BJ (cell line): Measurements from ENCODE around the gene RNF151. TPM values are rescaled to one million over a fixed set of nuclear protein-coding genes. Genes with fewer than 3 reads are reported as not detected.

Experiments
- CTCF ChIA-PET: fragments of 350-600 bp; formaldehyde crosslinking; extraction: SDS; loops from one replicate; lab custom pipeline; 2021; ENCODE audit warnings: antibody characterized with exemption, inconsistent platforms; lab: Yijun Ruan, JAX
- POLR2A ChIA-PET: fragments of 300-600 bp; sonication (Branson Sonifier 250); formaldehyde crosslinking; extraction: SDS; loops from one replicate; lab custom pipeline; 2021; ENCODE audit warnings: antibody characterized with exemption; lab: Charles Lee
- DNase-seq: peaks from one replicate; pipeline ENCODE4 v3.0.0-alpha.2; 2011; ENCODE audit warnings: low read depth
- H3K27me3 ChIP-seq: 2 replicates; pipeline ENCODE4 v1.6.0; 2011; ENCODE audit warnings: low read length; ENCODE audit not compliant: control insufficient read depth, insufficient read depth
- H3K36me3 ChIP-seq: 2 replicates; pipeline ENCODE4 v1.5.1; 2011; ENCODE audit warnings: low read length; ENCODE audit not compliant: control insufficient read depth, insufficient read depth
- H3K4me3 ChIP-seq: 2 replicates; pipeline ENCODE4 v1.5.1; 2011; ENCODE audit warnings: low read depth, mild to moderate bottlenecking, control low read depth, low read length
- CTCF ChIP-seq: IDR thresholded peaks from 2 replicates; pipeline ENCODE4 v1.5.1; 2011; ENCODE audit warnings: low read depth, mild to moderate bottlenecking, control low read depth, inconsistent platforms, low read length, moderate library complexity; ENCODE audit not compliant: insufficient read depth
- polyA plus RNA-seq: library from polyadenylated mRNA; depleted of rRNA; stranded (reverse); fragments of >200 nt; gene quantifications from 2 replicates; pipeline ENCODE4 v1.2.3, GENCODE V29; 2011

RNF151 gene
- polyA plus RNA-seq, 1 experiment = not detected

- ChIA-PET CTCF (interaction anchor here (1.3 to 1.6 kb wide), 2 partner anchors 16 to 17 kb away, joined by 4 to 7 read pairs; no protein-coding TSS in a partner anchor), POLR2A (no interaction called here)
- H3K4me3 ChIP-seq = no peak overlapping the region
- H3K27me3 ChIP-seq = peaks cover 5% of the 10 kb centered on the region; the same call in 1 of the 2 replicates
- peaks cover 15% of the 10 kb centered on the region for H3K36me3 ChIP-seq
- no peak for TF ChIP-seq CTCF
- DNase-seq = no peak
Observed at GRCh38 chr16:1987198-1987597, 20.5 kb downstream of the RNF151 start.

- peak within 1 kb of the TSS; percentile 29 for H3K4me3 ChIP-seq
- DNase-seq = no peak
- POLR2A ChIA-PET = no interaction called here
- H3K27me3 ChIP-seq = peaks cover 2% of the 10 kb centered on the region; the same call in 1 of the 2 replicates
- no peak for TF ChIP-seq CTCF
- CTCF ChIA-PET = no interaction called here
- peaks cover 15% of the 10 kb centered on the region for H3K36me3 ChIP-seq
Observed at GRCh38 chr16:1989209-1990100, 22.8 kb downstream of the RNF151 start, which contains the start of gene SYNGR3. SYNGR3 (plus strand) TSS chr16:1989970; CDS start chr16:1990103, 133 bp downstream.

- Histone ChIP-seq H3K27me3 (peaks cover 2% of the 10 kb centered on the region; the same call in 1 of the 2 replicates), H3K36me3 (peaks cover 15% of the 10 kb centered on the region), H3K4me3 (peak overlapping the region; percentile 29)
- ChIA-PET CTCF (no interaction called here), POLR2A (no interaction called here)
- DNase-seq = no peak
- TF ChIP-seq CTCF = no peak
Observed at GRCh38 chr16:1990101-1990350, 23.4 kb downstream of the RNF151 start.

- POLR2A ChIA-PET = no interaction called here
- CTCF ChIA-PET = no interaction called here
- no peak for TF ChIP-seq CTCF
- Histone ChIP-seq H3K27me3 (peaks cover 2% of the 10 kb centered on the region; the same call in 1 of the 2 replicates), H3K4me3 (peak overlapping the region; percentile 29), H3K36me3 (peaks cover 15% of the 10 kb centered on the region)
- no peak for DNase-seq
Observed at GRCh38 chr16:1990351-1991134, 23.9 kb downstream of the RNF151 start.

- H3K36me3 ChIP-seq = peaks cover 9% of the 10 kb centered on the region
- no peak overlapping the region for H3K4me3 ChIP-seq
- ChIA-PET POLR2A (no interaction called here), CTCF (no interaction called here)
- H3K27me3 ChIP-seq = peaks cover 2% of the 10 kb centered on the region; the same call in 1 of the 2 replicates
- no peak for TF ChIP-seq CTCF
- DNase-seq = no peak
Observed at GRCh38 chr16:1991135-1991551, 24.5 kb downstream of the RNF151 start.
